HCT116 (cell line): Measurements from ENCODE around the gene TOPORS. TPM values are rescaled to one million over a fixed set of nuclear protein-coding genes. Genes with fewer than 3 reads are reported as not detected.

Experiments
- ATAC-seq: fragments of 200-7000 bp; cut with Tn5 transposase; 2 replicates; pipeline ENCODE4 v1.9.1; 2020; ENCODE audit warnings: mild to moderate bottlenecking, moderate library complexity
- BruUV-seq: library from RNA; stranded (reverse); fragments of 400-500 nt; replicated peaks from 2 replicates; lab custom pipeline; 2021; lab: Mats Ljungman, UMichigan
- CTCF ChIA-PET: fragments of 300-600 bp; sonication (Branson Sonifier 250); formaldehyde crosslinking; loops from one replicate; lab custom pipeline; 2021; ENCODE audit warnings: antibody characterized with exemption; lab: Charles Lee
- POLR2A ChIA-PET: fragments of 300-600, 350-600 bp; sonication (Branson Sonifier 250); formaldehyde crosslinking; loops from one replicate; lab custom pipeline; 2021; ENCODE audit warnings: antibody characterized with exemption; lab: Charles Lee
- RAD21 ChIA-PET, 2 experiments: fragments of 300-600 bp; sonication (Branson Sonifier 250); formaldehyde crosslinking; loops; one replicate each; lab custom pipeline; 2023; ENCODE audit warnings: low total read pairs in 2 of 2; ENCODE audit not compliant: uncharacterized antibody in 2 of 2, unreplicated experiment in 2 of 2, low non-redundant PET in 1 of 2; lab: Charles Lee
- DNase-seq: peaks from one replicate; pipeline ENCODE4 v3.0.0-alpha.2; 2010; ENCODE audit warnings: low read depth, low spot score
- H2AFZ ChIP-seq: fragments of 200-600 bp; shearing (Covaris generic), sonication (generic); 2 replicates; pipeline ENCODE4 v1.6.1; 2017; ENCODE audit warnings: low read depth, mixed run types, mixed read lengths, antibody characterized with exemption, low read length; ENCODE audit not compliant: poor library complexity, severe bottlenecking
- H3K27ac ChIP-seq: 2 replicates; pipeline ENCODE4 v1.5.1; 2012; ENCODE audit warnings: low read depth, low read length
- H3K27me3 ChIP-seq: fragments of 200-600 bp; sonication (generic); 2 replicates; pipeline ENCODE4 v1.6.1; 2016; ENCODE audit warnings: mixed run types, low read length, mixed read lengths; ENCODE audit not compliant: insufficient read depth
- H3K36me3 ChIP-seq, 2 experiments: fragments of 200-500 bp in 1 of 2; fragments of 200-600 bp in 1 of 2; sonication (Bioruptor generic) in 1 of 2; sonication (generic) in 1 of 2; 2 replicates each; pipeline versions ENCODE4 v1.5.1 to v1.6.1; 2014 to 2016; ENCODE audit warnings: low read length in 2 of 2, inconsistent platforms in 1 of 2, mixed read lengths in 1 of 2, mixed run types in 1 of 2; ENCODE audit not compliant: insufficient read depth in 2 of 2, control insufficient read depth in 1 of 2
- H3K4me1 ChIP-seq, 2 experiments: fragments of 200-600 bp in 1 of 2; sonication (generic) in 1 of 2; 2 replicates each; pipeline versions ENCODE4 v1.5.1 to v1.6.1; 2012 to 2017; ENCODE audit warnings: low read length in 2 of 2, inconsistent platforms in 1 of 2, mild to moderate bottlenecking in 1 of 2, mixed read lengths in 1 of 2, mixed run types in 1 of 2, moderate library complexity in 1 of 2; ENCODE audit not compliant: insufficient read depth in 2 of 2, control insufficient read depth in 1 of 2
- H3K4me2 ChIP-seq: fragments of 200-600 bp; sonication (generic); 2 replicates; pipeline ENCODE4 v1.6.1; 2017; ENCODE audit warnings: mixed run types, low read length, mixed read lengths
- H3K4me3 ChIP-seq, 2 experiments: fragments of 200-600 bp in 1 of 2; sonication (generic) in 1 of 2; replicated peaks in 1 of 2; 2 replicates each; pipeline ENCODE4 v1.5.1; 2011 to 2016; ENCODE audit warnings: low read length in 2 of 2, control low read depth in 1 of 2, low read depth in 1 of 2, mild to moderate bottlenecking in 1 of 2, mixed read lengths in 1 of 2, mixed run types in 1 of 2
- H3K79me2 ChIP-seq: fragments of 200-600 bp; sonication (generic); 2 replicates; pipeline ENCODE4 v1.6.1; 2017; ENCODE audit warnings: mild to moderate bottlenecking, mixed run types, low read length, moderate library complexity, mixed read lengths; ENCODE audit not compliant: insufficient read depth
- H3K9ac ChIP-seq: fragments of 200-600 bp; sonication (generic); 2 replicates; pipeline ENCODE4 v1.6.1; 2016; ENCODE audit warnings: low read length, mixed read lengths
- H3K9me2 ChIP-seq: fragments of 200-600 bp; sonication (generic), shearing (Covaris generic); 2 replicates; pipeline ENCODE4 v1.6.1; 2017; ENCODE audit warnings: mixed run types, mild to moderate bottlenecking, moderate library complexity; ENCODE audit not compliant: insufficient read depth
- H3K9me3 ChIP-seq, 2 experiments: fragments of 200-500 bp in 1 of 2; fragments of 200-600 bp in 1 of 2; sonication (Bioruptor generic) in 1 of 2; sonication (generic) in 1 of 2; 2 replicates each; pipeline ENCODE4 v1.6.1; 2014 to 2017; ENCODE audit warnings: low read length in 2 of 2, mixed read lengths in 2 of 2, inconsistent platforms in 1 of 2, low read depth in 1 of 2, mild to moderate bottlenecking in 1 of 2, mixed run types in 1 of 2, moderate library complexity in 1 of 2; ENCODE audit not compliant: control insufficient read depth in 1 of 2, insufficient read depth in 1 of 2
- H4K20me1 ChIP-seq: fragments of 200-600 bp; sonication (generic), shearing (Covaris generic); 2 replicates; pipeline ENCODE4 v1.6.1; 2017; ENCODE audit warnings: mixed run types, mild to moderate bottlenecking, moderate library complexity; ENCODE audit not compliant: insufficient read depth
- CEBPB ChIP-seq: IDR thresholded peaks from 2 replicates; pipeline ENCODE4 v1.6.1; 2012; ENCODE audit warnings: low read depth
- CTCF ChIP-seq, 3 experiments: fragments of 200-600 bp in 1 of 3; sonication (generic) in 1 of 3; IDR thresholded peaks in 2 of 3; conservative IDR thresholded peaks in 1 of 3; 2 replicates each; pipeline ENCODE4 v1.5.1; 2012 to 2017; ENCODE audit warnings: low read depth in 2 of 3, low read length in 2 of 3, antibody characterized with exemption in 1 of 3, borderline replicate concordance in 1 of 3, control low read depth in 1 of 3, mild to moderate bottlenecking in 1 of 3, mixed read lengths in 1 of 3, mixed run types in 1 of 3, moderate library complexity in 1 of 3; ENCODE audit not compliant: insufficient read depth in 1 of 3
- EGR1 ChIP-seq: IDR thresholded peaks from 2 replicates; pipeline ENCODE4 v1.6.1; 2012; ENCODE audit warnings: low read depth
- ELF1 ChIP-seq: IDR thresholded peaks from 2 replicates; pipeline ENCODE4 v1.6.1; 2012; ENCODE audit warnings: low read depth, borderline replicate concordance
- EZH2phosphoT487 ChIP-seq: fragments of 200-600 bp; IDR thresholded peaks from 2 replicates; pipeline ENCODE4 v1.6.1; 2018; ENCODE audit warnings: antibody characterized with exemption, borderline replicate concordance
- FOSL1 ChIP-seq: IDR thresholded peaks from 2 replicates; pipeline ENCODE4 v1.6.1; 2012; ENCODE audit warnings: low read depth
- JUND ChIP-seq: IDR thresholded peaks from 2 replicates; pipeline ENCODE4 v1.6.1; 2012
- POLR2A ChIP-seq: IDR thresholded peaks from 2 replicates; pipeline ENCODE4 v1.7.0; 2011; ENCODE audit warnings: borderline replicate concordance; ENCODE audit not compliant: insufficient read depth, insufficient read length; ENCODE audit errors: extremely low read depth
- POLR2AphosphoS5 ChIP-seq: IDR thresholded peaks from 2 replicates; pipeline ENCODE4 v1.6.1; 2011; ENCODE audit warnings: mild to moderate bottlenecking, low read depth, low read length, moderate library complexity
- RAD21 ChIP-seq: IDR thresholded peaks from 2 replicates; pipeline ENCODE4 v1.6.1; 2012; ENCODE audit warnings: low read depth, mild to moderate bottlenecking
- SIN3A ChIP-seq: IDR thresholded peaks from 2 replicates; pipeline ENCODE4 v1.6.1; 2012; ENCODE audit warnings: low read depth
- SP1 ChIP-seq: IDR thresholded peaks from 2 replicates; pipeline ENCODE4 v1.6.1; 2012; ENCODE audit warnings: low read depth
- TCF7L2 ChIP-seq: IDR thresholded peaks from 2 replicates; pipeline ENCODE4 v1.7.0; 2011; ENCODE audit warnings: borderline replicate concordance, inconsistent platforms; ENCODE audit not compliant: insufficient read depth, insufficient read length; ENCODE audit errors: extremely low read depth
- YY1 ChIP-seq: IDR thresholded peaks from 2 replicates; pipeline ENCODE4 v1.6.1; 2011; ENCODE audit warnings: low read length, low read depth, moderate library complexity, mild to moderate bottlenecking; ENCODE audit not compliant: insufficient replicate concordance; ENCODE audit errors: extremely low read depth
- ZBTB33 ChIP-seq: IDR thresholded peaks from 2 replicates; pipeline ENCODE4 v1.6.1; 2011; ENCODE audit warnings: mild to moderate bottlenecking, low read length, moderate library complexity; ENCODE audit not compliant: insufficient replicate concordance; ENCODE audit errors: extremely low read depth
- ZFX ChIP-seq: fragments of 450-650 bp; IDR thresholded peaks from 2 replicates; pipeline ENCODE4 v1.6.1; 2017
- ZNF274 ChIP-seq: fragments of 200-500 bp; sonication (Bioruptor generic); IDR thresholded peaks from 2 replicates; pipeline ENCODE4 v1.6.1; 2014; ENCODE audit warnings: mild to moderate bottlenecking, low read depth, low read length, inconsistent platforms
- intact Hi-C: fragments of 100-400 bp; cut with micrococcal nuclease; formaldehyde crosslinking; loops from 2 replicates; pipeline ENCODE4 v1.10.0; 2022
- total RNA-seq: library from RNA; stranded (reverse); gene quantifications from one replicate; pipeline ENCODE4 v1.2.1, GENCODE V29; 2021; ENCODE audit not compliant: unreplicated experiment
- TF ChIP-seq, protein P1 (sequence below): IDR thresholded peaks from 2 replicates; pipeline ENCODE4 v1.6.1; 2012
- TF ChIP-seq, protein P2 (sequence below): IDR thresholded peaks from 2 replicates; pipeline ENCODE4 v1.6.1; 2012; ENCODE audit warnings: low read depth

The TOPORS gene
- total RNA-seq, 1 experiment from 2014 or later: 12.7 TPM

DNA sequence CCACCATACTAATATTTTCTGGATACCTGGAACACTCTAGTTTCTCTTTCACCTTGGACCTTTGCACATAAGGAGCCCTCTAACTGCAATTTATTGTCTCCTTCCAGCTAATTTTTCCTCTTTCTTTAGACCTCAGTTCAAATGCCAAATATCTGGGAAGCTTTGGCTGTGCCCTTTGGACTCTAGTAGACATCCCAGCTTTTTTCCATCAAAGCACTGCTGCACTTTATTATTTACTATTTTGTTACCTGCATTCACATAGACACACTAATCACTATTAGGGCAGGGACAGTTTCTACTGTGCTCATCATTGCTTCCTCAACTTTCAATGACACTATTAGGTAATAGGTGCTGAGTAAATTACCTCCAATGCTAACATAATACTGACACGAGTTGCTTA lies 28.5 kb downstream of the TOPORS start:
- Histone ChIP-seq H3K4me1 (peaks cover 11 to 25% of the 10 kb centered on the region in 2 experiments; a peak in 3 of 4 replicates), H3K9me2 (no peaks in the 10 kb centered on the region), H3K27me3 (no peaks in the 10 kb centered on the region), H3K4me2 (no peak overlapping the region), H3K79me2 (peaks cover 24% of the 10 kb centered on the region), H3K36me3 (no peaks in the 10 kb centered on the region), H3K4me3 (no peak overlapping the region), H3K9me3 (peaks cover 0 to 3% of the 10 kb centered on the region in 2 experiments; a peak in 1 of 4 replicates), H3K27ac (no peak overlapping the region), H2AFZ (no peak overlapping the region), H3K9ac (no peak overlapping the region), H4K20me1 (no peaks in the 10 kb centered on the region)
- BruUV-seq: no TSS peak
- ATAC-seq: no peak
- intact Hi-C loops: no loop called here
- RAD21 ChIA-PET: no interaction called here
- POLR2A ChIA-PET: no interaction called here
- DNase-seq: no peak
- TF ChIP-seq POLR2A (no peak), ELF1 (no peak), SIN3A (no peak), ZFX (no peak), ZNF274 (no peak), EZH2phosphoT487 (no peak), EGR1 (no peak), POLR2AphosphoS5 (no peak), TCF7L2 (no peak), ZBTB33 (no peak), CTCF (IDR thresholded peaks at IDR 0.05 in 2 of 3, conservative IDR thresholded peaks at IDR 0.05 in 1 of 3; ENCODE audit: borderline replicate concordance in 1 of 3, insufficient read depth in 1 of 3, low read depth in 2 of 3, low read length in 2 of 3) (no peak), FOSL1 (no peak), YY1 (no peak), SP1 (no peak), RAD21 (no peak), JUND (no peak), CEBPB (no peak)
- TF ChIP-seq, protein P1, sequence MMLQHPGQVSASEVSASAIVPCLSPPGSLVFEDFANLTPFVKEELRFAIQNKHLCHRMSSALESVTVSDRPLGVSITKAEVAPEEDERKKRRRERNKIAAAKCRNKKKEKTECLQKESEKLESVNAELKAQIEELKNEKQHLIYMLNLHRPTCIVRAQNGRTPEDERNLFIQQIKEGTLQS: no peak
- TF ChIP-seq, protein P2, sequence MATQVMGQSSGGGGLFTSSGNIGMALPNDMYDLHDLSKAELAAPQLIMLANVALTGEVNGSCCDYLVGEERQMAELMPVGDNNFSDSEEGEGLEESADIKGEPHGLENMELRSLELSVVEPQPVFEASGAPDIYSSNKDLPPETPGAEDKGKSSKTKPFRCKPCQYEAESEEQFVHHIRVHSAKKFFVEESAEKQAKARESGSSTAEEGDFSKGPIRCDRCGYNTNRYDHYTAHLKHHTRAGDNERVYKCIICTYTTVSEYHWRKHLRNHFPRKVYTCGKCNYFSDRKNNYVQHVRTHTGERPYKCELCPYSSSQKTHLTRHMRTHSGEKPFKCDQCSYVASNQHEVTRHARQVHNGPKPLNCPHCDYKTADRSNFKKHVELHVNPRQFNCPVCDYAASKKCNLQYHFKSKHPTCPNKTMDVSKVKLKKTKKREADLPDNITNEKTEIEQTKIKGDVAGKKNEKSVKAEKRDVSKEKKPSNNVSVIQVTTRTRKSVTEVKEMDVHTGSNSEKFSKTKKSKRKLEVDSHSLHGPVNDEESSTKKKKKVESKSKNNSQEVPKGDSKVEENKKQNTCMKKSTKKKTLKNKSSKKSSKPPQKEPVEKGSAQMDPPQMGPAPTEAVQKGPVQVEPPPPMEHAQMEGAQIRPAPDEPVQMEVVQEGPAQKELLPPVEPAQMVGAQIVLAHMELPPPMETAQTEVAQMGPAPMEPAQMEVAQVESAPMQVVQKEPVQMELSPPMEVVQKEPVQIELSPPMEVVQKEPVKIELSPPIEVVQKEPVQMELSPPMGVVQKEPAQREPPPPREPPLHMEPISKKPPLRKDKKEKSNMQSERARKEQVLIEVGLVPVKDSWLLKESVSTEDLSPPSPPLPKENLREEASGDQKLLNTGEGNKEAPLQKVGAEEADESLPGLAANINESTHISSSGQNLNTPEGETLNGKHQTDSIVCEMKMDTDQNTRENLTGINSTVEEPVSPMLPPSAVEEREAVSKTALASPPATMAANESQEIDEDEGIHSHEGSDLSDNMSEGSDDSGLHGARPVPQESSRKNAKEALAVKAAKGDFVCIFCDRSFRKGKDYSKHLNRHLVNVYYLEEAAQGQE: no peak
- CTCF ChIA-PET: no interaction called here
